GM23338 (cell line): ENCODE data around the gene RNF150.

Experiments
- CREB1 ChIP-seq: fragments of 250-450 bp; sonication (Bioruptor Pico); IDR thresholded peaks from 2 replicates; pipeline ENCODE4 v1.5.0; 2020; ENCODE audit warnings: low read depth, mild to moderate bottlenecking, moderate library complexity
- CTCF ChIP-seq, 2 experiments: fragments of 200-600 bp in 1 of 2; sonication (generic) in 1 of 2; conservative IDR thresholded peaks; 2 replicates each; pipeline versions ENCODE4 v1.5.1 to v1.6.1; 2016 to 2017; ENCODE audit warnings: antibody characterized with exemption in 2 of 2, low read depth in 2 of 2, mild to moderate bottlenecking in 2 of 2, moderate library complexity in 1 of 2
- ETS1 ChIP-seq: IDR thresholded peaks from 2 replicates; pipeline ENCODE4 v1.6.1; 2016; ENCODE audit warnings: antibody characterized with exemption
- EZH2 ChIP-seq: fragments of 200-600 bp; sonication (generic); IDR thresholded peaks from one replicate; pipeline ENCODE4 v1.8.0; 2017; ENCODE audit warnings: antibody characterized with exemption, mild to moderate bottlenecking, low read depth; ENCODE audit not compliant: unreplicated experiment
- EZH2phosphoT487 ChIP-seq: fragments of 200-600 bp; sonication (generic); IDR thresholded peaks from one replicate; pipeline ENCODE4 v1.8.1; 2018; ENCODE audit warnings: antibody characterized with exemption; ENCODE audit not compliant: unreplicated experiment
- JUNB ChIP-seq: IDR thresholded peaks from one replicate; pipeline ENCODE4 v1.6.1; 2016; ENCODE audit warnings: antibody characterized with exemption; ENCODE audit not compliant: unreplicated experiment
- NANOG ChIP-seq: IDR thresholded peaks from 2 replicates; pipeline ENCODE4 v1.6.1; 2016; ENCODE audit warnings: antibody characterized with exemption, borderline replicate concordance
- POLR2AphosphoS5 ChIP-seq: IDR thresholded peaks from 2 replicates; pipeline ENCODE4 v1.6.1; 2016; ENCODE audit warnings: antibody characterized with exemption, low read depth
- REST ChIP-seq: IDR thresholded peaks from one replicate; pipeline ENCODE4 v1.6.1; 2018; ENCODE audit warnings: antibody characterized with exemption; ENCODE audit not compliant: unreplicated experiment
- STAT1 ChIP-seq: IDR thresholded peaks from one replicate; pipeline ENCODE4 v1.6.1; 2016; ENCODE audit warnings: antibody characterized with exemption; ENCODE audit not compliant: unreplicated experiment
- ZNF114 ChIP-seq: fragments of 250-450 bp; sonication (Bioruptor Pico); IDR thresholded peaks from 2 replicates; pipeline ENCODE4 v1.5.0; 2020; ENCODE audit warnings: mild to moderate bottlenecking, moderate library complexity
- ZNF331 ChIP-seq: fragments of 250-450 bp; sonication (Bioruptor Pico); IDR thresholded peaks from 2 replicates; pipeline ENCODE4 v1.5.0; 2020; ENCODE audit warnings: low read depth, mild to moderate bottlenecking, moderate library complexity

GRCh38 chr4:141170671-141171070 is 37.4 kb upstream of the RNF150 start:
- TF ChIP-seq EZH2 (no peak), CTCF (conservative IDR thresholded peaks at IDR 0.05; ENCODE audit: low read depth in 2 of 2) (no peak), POLR2AphosphoS5 (no peak), JUNB (no peak), CREB1 (CRISPR knock-in tag) (no peak), REST (no peak), ZNF331 (CRISPR knock-in tag) (no peak), EZH2phosphoT487 (no peak), ZNF114 (CRISPR knock-in tag) (no peak), STAT1 (no peak), NANOG (no peak), ETS1 (no peak)
